ENCODE results near the gene BRIX1.

GRCh38 chr5:34914671-34915138, 806 bp upstream of the BRIX1 start:
- TF ChIP-seq CTCF (IDR thresholded peaks at IDR 0.05 in 8 of 11, conservative IDR thresholded peaks at IDR 0.05 in 3 of 11) = no peak
- TF ChIP-seq POLR2A (IDR thresholded peaks at IDR 0.05) = no peak
